ENCODE data around the gene JAZF1.

JAZF1 gene

GRCh38 chr7:28008911-28009310 lies 171.7 kb downstream of the JAZF1 start:
- DNase-seq (ENCODE audit: low spot score): no peak

DNA sequence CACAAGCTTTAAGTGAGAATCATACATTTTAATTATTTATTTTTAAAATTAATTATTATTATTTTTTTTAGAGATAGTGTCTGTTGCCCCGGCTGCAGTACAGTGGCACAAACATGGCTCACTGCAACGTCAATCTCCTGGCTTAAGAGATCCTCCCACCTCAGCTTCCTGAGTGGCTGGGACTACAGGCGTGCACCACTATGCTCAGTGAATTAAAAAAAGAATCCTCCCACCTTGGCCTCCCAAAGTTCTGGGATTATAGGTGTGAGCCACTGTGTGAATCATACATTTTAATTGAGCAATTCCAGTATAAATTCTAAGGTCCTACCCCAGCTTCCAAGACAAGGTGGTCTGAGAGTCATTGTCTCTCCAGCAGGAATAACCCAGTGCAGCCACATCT lies 172.4 kb downstream of the JAZF1 start:
- no peak for DNase-seq (ENCODE audit: low spot score)

GRCh38 chr7:28006491-28006890 lies 174.1 kb downstream of the JAZF1 start:
- DNase-seq (ENCODE audit: low spot score): no peak

- no peak for DNase-seq (ENCODE audit: low spot score)
Measured at GRCh38 chr7:28005847-28006231, 174.8 kb downstream of the JAZF1 start.

GRCh38 chr7:28005075-28005846 lies 175.3 kb downstream of the JAZF1 start:
- no peak for DNase-seq (ENCODE audit: low spot score)

- DNase-seq (ENCODE audit: low spot score): no peak
Measured at GRCh38 chr7:28003408-28003807, 177.2 kb downstream of the JAZF1 start.

DNA sequence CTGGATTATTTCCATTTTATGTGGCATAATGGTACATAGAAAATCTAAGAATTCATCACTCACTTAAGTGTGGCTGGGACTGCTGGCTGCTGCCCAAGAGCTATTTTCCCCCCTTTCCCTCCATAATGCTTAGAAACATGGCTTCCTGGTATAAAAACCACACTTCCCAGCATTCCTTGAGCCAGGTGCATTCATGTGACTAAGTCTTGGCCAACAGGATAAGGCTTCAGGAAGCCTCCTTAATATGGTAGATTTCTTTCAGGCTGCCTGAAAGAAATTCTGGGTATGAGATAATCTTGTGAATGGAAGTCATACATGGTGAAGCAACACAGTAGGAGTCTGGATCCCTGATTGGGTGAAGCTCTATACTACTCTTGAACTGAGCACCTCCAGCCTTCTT lies 178.0 kb downstream of the JAZF1 start:
- DNase-seq (ENCODE audit: low spot score): peak; percentile 12

DNA sequence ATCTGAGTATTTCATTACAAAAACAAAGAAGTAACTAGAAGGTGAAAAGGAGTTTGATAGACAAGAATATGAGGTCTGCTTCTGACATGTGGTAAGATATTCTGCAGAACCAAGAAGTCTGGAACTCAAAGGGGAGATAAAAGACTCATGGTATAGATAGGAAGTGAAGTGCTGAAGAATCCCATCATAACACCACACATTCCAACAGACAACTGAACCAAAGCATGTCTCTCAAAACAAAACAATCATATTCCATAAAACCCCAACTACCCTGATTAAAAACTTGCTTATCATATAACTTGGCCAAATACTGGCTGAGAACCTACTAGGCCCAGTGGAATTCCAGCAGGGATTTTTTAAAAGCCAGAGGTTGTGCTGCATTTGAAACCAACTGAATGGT lies 178.7 kb downstream of the JAZF1 start:
- no peak for DNase-seq (ENCODE audit: low spot score)

GRCh38 chr7:27999829-28000228 lies 180.8 kb downstream of the JAZF1 start:
- DNase-seq (ENCODE audit: low spot score): no peak

DNA sequence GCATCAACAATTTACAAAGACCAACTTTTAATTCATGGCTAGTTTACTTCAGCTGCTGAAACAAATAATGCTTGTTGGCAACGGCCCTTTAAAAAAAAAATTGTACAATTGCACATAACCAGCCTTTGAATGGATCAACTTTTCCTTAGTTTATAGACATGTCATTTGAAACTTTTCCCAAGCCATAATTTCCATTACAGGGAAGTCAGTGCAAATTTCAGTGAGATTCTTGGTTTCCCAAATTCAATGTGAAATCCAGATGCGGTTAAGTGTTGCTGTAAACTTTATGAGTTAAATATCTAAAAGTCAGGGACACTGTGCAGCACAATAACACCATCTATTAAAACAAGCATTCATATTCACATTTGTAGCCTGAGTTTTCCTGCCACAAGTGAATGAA lies 182.2 kb downstream of the JAZF1 start:
- no peak for DNase-seq (ENCODE audit: low spot score)

- no peak for DNase-seq (ENCODE audit: low spot score)
Measured at GRCh38 chr7:27997188-27997707, 183.3 kb downstream of the JAZF1 start.

- DNase-seq (ENCODE audit: low spot score): no peak
Measured at GRCh38 chr7:27996141-27996540, 184.5 kb downstream of the JAZF1 start.

DNA sequence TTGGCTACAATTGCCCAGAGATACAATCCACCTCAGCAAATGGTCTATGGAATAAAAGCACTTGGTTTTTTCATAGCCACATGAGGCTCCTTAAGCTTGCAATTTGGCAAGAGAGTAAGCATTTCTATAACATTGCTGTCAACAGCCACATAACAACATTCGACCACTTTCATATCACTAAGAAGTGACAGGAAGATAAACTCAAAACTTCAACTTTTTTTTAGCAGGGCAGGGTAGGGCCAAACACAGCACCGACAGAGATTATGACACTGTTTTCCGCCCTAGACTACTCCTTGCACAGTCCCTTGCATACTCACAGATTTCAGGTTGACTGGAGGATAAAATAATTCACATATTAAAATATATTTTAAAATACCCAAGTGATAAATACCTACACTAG lies 185.4 kb downstream of the JAZF1 start:
- no peak for DNase-seq (ENCODE audit: low spot score)

DNA sequence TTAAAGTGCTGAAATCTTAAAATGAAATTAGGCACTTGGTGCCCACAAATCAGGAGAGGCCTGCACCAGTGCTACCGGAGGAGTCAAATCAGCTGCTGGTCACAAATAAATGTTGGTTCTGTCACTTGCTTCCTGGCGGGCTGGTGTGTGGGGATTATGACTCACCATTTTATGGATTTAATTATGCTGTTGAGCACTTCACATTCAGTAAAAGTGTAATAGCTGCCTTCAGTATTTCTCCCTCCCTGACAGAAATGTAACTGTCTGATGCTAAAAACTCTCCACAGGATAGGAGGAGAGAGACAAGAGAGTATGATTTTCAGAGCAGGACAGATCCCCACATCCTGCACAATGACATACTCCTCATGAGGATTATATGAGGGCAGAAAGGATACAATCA lies 186.0 kb downstream of the JAZF1 start:
- DNase-seq (ENCODE audit: low spot score): peak; percentile 27

DNA sequence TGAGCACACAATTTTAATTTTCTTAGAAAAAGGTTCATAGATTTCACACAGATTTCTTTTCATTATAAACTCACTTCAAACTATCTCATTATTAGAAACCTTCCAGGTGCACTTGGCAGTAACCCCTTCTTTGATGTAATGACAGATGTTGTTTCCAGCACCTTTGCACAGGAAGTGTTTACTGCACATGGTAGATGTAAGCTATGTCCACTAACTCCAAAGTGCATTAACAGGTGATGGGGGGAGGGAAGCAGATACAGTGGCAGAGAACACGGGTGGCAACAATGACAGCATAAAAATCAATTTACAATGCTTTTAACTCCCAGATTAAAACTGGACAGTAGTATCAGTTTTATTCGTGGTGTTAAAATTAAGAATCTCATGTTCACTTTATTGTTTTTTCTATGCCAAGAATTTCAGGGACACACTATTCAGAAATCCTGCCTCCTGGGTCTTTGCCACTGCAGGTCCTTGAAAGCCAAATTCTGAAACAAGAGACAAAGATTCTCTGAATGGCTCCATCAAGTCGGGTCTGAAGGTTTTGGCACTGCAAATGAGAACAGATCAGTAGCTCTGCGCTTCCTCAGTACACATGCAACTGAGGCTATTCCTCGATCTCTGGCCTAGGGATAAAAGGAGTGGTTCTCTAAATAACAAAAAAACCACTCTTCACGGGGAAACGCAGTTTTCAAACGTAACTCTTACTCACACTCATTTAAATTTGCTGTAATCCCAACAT lies 187.7 kb downstream of the JAZF1 start:
- DNase-seq (ENCODE audit: low spot score): no peak

DNA sequence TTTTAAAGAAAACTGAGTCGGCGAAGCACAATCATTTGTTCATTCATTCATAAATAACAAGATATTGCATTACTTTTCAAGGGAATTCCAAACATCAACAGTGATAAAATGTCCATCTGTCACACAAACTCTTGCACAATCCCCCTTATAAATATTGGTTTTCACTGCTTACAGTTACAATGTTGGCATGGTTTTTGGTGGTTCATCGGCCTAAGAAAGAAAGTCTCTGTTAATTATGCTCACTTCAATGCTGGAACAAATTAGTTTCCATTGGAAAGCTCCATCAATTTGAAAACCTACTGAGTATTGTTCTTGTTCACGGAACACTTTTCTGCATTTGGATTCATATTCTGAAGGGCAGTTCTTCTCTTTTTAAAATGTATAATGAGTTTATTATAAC lies 188.5 kb downstream of the JAZF1 start:
- no peak for DNase-seq (ENCODE audit: low spot score)

- DNase-seq (ENCODE audit: low spot score): no peak
Measured at GRCh38 chr7:27991006-27991528, 189.5 kb downstream of the JAZF1 start.

DNA sequence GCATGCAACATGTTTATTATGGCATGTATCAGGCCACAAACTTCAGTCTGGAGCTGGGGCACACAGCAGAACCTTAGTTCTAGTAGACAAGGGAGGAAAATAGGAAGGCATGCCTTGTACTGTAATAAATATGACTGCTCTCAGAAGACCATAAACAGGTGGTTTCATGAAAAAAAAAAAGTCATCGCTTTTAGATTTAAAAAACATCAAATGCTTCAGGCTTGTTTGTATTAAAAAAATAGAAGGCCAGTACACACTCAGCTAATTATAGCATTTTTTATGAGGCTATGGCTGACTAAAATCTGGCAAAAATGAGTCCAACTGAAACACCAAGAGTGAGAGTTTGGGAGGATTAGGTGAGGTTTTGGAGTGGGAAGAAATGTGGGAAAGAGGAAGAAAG lies 204.1 kb downstream of the JAZF1 start:
- DNase-seq (ENCODE audit: low spot score): no peak

- DNase-seq (ENCODE audit: low spot score): no peak
Measured at GRCh38 chr7:27973625-27974024, 207.0 kb downstream of the JAZF1 start.

DNA sequence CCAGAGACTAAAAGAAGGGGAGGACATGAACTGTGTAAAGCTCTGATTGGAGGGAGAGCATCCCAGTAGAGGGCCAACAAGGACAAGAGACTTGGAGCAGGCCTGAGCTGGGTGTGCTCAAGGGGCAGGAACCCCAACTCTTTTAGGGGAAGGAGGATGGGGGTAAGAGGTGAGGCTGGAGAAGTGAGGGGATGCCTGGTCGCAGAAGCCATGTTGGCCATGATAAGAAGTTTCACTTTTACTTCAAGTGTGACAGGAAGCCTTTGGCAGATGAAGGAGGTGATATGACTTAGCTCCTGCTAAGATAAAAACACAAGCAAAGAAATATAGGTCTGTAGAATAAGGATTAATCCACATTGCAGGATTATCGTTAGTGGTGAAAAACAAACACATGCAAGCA lies 208.3 kb downstream of the JAZF1 start:
- no peak for DNase-seq (ENCODE audit: low spot score)

DNA sequence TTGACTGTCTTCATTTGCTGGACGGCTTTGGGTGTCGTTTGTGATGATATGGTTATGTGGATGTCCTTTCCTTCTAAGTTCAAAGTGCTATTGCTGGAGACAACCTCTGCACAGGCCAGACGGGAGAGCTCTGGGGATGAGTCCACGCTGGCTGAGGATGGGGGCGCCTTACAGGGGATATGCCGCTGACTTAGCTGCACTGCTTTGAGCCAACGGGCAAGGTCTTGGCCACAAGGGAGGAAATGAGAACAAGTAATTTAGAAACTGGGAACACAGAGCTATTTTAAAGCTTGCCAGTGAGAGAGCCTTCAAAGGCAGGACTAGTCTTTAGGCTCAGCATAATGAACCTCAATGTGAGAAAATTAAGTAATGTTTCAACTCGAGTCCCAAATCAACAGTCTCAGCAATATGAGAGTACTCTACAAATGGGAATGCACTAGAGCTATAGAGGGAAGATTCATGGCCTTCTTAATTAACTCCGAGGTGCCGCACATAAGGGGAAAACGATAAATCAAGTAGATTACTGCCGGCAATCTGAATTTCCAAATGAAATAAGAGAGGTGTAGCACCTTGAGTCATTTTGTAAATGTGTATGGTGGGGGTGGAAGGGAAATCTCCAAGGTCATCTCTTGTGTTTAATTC lies 209.3 kb downstream of the JAZF1 start:
- no peak for DNase-seq (ENCODE audit: low spot score)

DNA sequence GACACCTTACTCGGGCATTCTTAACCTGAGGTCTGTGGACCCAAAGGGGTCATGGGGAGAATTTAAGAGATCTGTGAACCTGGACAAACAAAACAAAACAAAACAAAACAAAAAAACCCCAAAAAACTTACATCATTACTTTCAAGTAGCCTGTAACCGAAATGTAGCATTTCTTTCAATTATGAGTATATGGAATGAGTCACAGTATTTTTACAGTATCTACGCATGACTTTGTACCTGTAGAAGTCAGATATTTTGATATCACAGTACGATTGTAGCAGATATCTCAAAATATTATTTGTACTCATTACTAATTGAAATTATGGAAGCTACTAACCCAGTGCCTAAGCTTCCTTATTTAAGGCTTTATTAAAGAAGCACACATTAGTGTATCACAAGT lies 210.2 kb downstream of the JAZF1 start:
- no peak for DNase-seq (ENCODE audit: low spot score)

DNA sequence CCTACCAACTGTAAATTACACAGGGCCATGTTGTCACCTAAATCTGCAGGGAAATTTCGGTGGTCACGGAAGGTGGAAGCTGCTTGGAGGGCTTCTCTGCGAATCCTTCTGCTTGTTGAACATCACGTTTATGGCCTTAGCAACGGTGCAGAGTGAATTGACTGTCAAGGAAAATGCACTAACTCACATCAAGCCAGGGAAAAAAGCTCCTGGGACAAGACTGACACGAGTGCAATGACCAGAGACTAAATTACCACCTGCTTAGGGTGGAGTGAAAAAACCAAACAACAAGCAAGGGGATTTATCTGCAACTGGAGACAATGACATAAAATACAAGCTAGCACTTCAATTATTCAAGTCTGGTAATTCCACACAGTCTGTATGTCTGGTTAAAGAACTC lies 211.2 kb downstream of the JAZF1 start:
- DNase-seq (ENCODE audit: low spot score): no peak
